Progenitor cell of endocrine pancreas (in vitro differentiated cells): ENCODE measurements around the gene SPTBN1. TPM values are rescaled to one million over a fixed set of nuclear protein-coding genes. Genes with fewer than 3 reads are reported as not detected.

Source experiments
- DNase-seq: peaks from one replicate; pipeline ENCODE4 v3.0.0; 2021; ENCODE audit warnings: low spot score; ENCODE audit not compliant: unreplicated experiment
- H3K27ac Mint-ChIP-seq: 2 replicates; pipeline ENCODE4 v1.8.0; 2021; ENCODE audit warnings: mild to moderate bottlenecking, moderate library complexity, mixed read lengths
- H3K27me3 Mint-ChIP-seq: 2 replicates; pipeline ENCODE4 v1.8.0; 2021; ENCODE audit warnings: mixed read lengths
- H3K36me3 Mint-ChIP-seq: 2 replicates; pipeline ENCODE4 v1.8.0; 2022; ENCODE audit warnings: mixed read lengths; ENCODE audit not compliant: insufficient read depth
- H3K4me1 Mint-ChIP-seq: 2 replicates; pipeline ENCODE4 v1.8.0; 2021; ENCODE audit warnings: low read depth, mixed read lengths
- H3K4me3 Mint-ChIP-seq: 2 replicates; pipeline ENCODE4 v1.8.0; 2021; ENCODE audit warnings: low read depth, mild to moderate bottlenecking, moderate library complexity, mixed read lengths
- H3K9me3 Mint-ChIP-seq: 2 replicates; pipeline ENCODE4 v1.8.0; 2021; ENCODE audit warnings: low read depth, mixed read lengths
- total RNA-seq: library from RNA; stranded (reverse); gene quantifications from 2 replicates; pipeline ENCODE4 v1.2.1, GENCODE V29; 2021
- TF ChIP-seq, protein P1 (sequence below): fragments of 200-600 bp; sonication (generic); IDR thresholded peaks from one replicate; pipeline ENCODE4 v1.5.0; 2021; ENCODE audit warnings: antibody characterized with exemption, mild to moderate bottlenecking; ENCODE audit not compliant: unreplicated experiment

The SPTBN1 gene
- total RNA-seq, 1 donor from 2014 or later = 287 TPM

DNA sequence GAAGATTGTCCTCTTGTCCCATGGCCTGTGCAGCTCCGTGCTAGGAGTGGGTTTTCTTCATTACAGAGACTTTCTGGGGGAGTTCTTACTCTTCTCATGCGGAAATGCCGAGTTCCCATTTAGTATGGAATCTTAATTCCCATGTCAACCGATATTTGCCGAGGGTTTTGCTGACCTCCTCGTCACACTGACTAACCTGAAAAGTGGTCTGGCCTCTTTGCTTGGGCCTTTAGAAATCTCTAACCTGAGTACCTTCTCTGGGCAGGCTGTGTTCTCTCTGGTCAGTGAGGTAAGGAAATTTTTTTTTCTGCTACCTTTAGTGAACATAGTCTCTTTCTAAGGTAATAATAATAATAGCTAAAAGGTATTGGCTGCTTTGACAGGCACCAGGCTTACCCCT is 256.4 kb downstream of the SPTBN1 start:
- no peaks in the 10 kb centered on the region for H3K9me3 Mint-ChIP-seq
- H3K4me3 Mint-ChIP-seq = no peak overlapping the region
- DNase-seq = no peak
- H3K27me3 Mint-ChIP-seq = peaks cover 14% of the 10 kb centered on the region
- TF ChIP-seq, protein P1, sequence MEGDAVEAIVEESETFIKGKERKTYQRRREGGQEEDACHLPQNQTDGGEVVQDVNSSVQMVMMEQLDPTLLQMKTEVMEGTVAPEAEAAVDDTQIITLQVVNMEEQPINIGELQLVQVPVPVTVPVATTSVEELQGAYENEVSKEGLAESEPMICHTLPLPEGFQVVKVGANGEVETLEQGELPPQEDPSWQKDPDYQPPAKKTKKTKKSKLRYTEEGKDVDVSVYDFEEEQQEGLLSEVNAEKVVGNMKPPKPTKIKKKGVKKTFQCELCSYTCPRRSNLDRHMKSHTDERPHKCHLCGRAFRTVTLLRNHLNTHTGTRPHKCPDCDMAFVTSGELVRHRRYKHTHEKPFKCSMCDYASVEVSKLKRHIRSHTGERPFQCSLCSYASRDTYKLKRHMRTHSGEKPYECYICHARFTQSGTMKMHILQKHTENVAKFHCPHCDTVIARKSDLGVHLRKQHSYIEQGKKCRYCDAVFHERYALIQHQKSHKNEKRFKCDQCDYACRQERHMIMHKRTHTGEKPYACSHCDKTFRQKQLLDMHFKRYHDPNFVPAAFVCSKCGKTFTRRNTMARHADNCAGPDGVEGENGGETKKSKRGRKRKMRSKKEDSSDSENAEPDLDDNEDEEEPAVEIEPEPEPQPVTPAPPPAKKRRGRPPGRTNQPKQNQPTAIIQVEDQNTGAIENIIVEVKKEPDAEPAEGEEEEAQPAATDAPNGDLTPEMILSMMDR = no peak
- H3K27ac Mint-ChIP-seq = no peak overlapping the region
- no peaks in the 10 kb centered on the region for H3K4me1 Mint-ChIP-seq
- H3K36me3 Mint-ChIP-seq = no peaks in the 10 kb centered on the region

DNA sequence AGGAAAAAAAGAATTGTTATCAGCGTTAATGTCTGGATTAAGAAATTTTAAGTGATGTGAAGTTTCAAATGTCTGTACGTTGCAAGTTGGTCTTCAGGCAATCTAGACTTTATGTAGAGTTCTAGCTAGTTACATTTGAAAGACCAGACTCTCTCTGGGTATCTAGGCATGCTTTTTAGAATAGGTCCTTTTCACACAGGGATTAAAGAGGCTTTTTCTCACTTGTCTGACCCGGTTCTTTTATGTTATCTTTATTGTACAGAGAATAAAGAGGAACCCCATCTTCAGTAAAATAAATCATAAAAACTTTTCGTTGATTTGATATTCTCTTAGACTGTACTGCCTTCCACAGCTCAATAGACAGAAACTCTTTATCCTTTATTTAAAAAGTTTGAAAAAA is 258.9 kb downstream of the SPTBN1 start:
- Mint-ChIP-seq H3K27ac (no peak overlapping the region), H3K4me1 (no peaks in the 10 kb centered on the region), H3K27me3 (peaks cover 31% of the 10 kb centered on the region), H3K4me3 (no peak overlapping the region), H3K36me3 (no peaks in the 10 kb centered on the region), H3K9me3 (no peaks in the 10 kb centered on the region)
- TF ChIP-seq, protein P1 = no peak
- no peak for DNase-seq

DNA sequence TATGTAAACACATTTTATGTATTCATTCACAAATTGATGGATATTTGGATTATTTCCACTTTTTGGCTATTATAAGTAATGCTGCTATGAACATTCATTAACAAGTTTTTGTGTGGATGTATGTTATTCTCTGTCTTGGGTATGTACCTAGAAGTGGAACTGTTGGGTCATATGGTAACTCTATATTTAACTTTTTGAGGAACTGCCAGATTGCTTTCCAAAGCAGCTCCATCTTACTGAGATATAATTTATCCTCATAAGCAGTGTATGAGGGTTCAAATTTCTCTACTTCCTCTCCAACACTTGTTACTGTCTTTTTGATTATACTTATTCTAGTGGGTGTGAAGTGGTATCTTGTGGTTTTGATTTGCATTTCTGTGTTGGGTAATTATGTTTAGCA is 260.2 kb downstream of the SPTBN1 start:
- Mint-ChIP-seq H3K4me3 (no peak overlapping the region), H3K27me3 (peaks cover 41% of the 10 kb centered on the region), H3K9me3 (no peaks in the 10 kb centered on the region), H3K27ac (no peak overlapping the region), H3K36me3 (no peaks in the 10 kb centered on the region), H3K4me1 (no peaks in the 10 kb centered on the region)
- no peak for DNase-seq
- TF ChIP-seq, protein P1 = no peak

DNA sequence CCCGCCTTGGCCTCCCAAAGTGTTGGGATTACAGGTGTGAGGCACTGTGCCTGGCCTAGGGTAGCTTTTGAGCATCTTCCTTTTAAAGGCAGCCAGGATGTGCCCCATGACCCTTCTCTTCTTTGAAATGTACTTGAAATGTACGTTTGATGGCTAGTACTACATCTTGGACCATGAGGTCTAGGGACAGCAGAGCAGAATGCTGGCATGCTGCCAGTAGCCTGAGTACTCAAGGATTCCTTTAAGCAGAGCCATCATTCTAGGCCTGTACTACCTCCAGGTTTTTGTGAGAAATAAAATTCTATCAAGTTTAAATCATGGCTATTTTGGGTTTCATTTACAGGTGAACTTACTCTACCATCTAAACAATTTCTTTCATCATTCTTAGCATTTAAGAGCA is 264.4 kb downstream of the SPTBN1 start:
- TF ChIP-seq, protein P1 = no peak
- H3K4me3 Mint-ChIP-seq = no peak overlapping the region
- DNase-seq = no peak
- no peaks in the 10 kb centered on the region for H3K36me3 Mint-ChIP-seq
- no peaks in the 10 kb centered on the region for H3K9me3 Mint-ChIP-seq
- peaks cover 6% of the 10 kb centered on the region for H3K4me1 Mint-ChIP-seq
- H3K27ac Mint-ChIP-seq = no peak overlapping the region
- peaks cover 58% of the 10 kb centered on the region for H3K27me3 Mint-ChIP-seq

Other genes starting within 250 kb of the SPTBN1 start
- not detected in 2 replicates for gene TSPYL6, start 200.1 kb upstream of the SPTBN1 start, total RNA-seq